G401.6 (cell line): ENCODE results near the gene PHF21A.

Experiments used
- FAIRE-seq: peaks from 2 replicates; lab custom pipeline; 2012; peaks lifted over from hg19 to GRCh38; lab: Jason Lieb, UNC

Gene PHF21A

DNA sequence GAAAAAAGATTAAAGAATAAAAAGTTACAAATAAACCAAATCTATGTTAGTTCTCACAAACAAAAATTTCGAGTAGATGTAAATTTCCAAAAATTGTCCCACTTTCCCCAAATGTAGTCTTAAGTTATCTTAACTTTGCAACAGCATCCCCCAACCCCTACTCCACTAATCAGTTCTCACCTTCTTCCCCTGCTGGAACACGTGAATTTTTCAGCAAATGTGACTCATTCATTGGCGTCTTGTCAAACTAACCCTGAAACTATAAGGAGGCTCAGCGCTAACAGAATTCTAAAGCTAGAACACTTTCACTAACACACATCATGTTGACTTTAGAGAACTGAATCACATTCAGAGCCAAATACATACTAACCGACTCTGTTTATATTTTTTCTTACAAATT, 46.1 kb downstream of the PHF21A start:
- FAIRE-seq, result no peak

DNA sequence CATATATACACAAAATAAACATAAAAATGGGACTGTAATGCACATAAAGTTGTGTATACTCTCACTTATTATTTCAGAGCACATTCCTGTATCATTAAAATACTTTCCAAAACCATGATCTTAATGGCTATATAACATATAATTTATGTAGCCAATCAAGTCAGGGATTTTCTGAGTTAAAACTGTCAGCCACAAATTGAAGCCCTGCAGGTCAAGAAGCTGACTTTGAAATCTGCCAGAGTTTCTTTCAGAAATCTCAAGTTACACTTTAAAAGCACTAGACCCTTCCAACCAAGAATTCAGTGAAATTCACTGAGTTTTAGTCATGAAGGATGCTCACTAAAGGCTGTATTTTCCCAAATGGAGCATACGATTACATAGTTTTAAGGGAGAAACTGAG, 47.6 kb downstream of the PHF21A start:
- FAIRE-seq, result no peak

DNA sequence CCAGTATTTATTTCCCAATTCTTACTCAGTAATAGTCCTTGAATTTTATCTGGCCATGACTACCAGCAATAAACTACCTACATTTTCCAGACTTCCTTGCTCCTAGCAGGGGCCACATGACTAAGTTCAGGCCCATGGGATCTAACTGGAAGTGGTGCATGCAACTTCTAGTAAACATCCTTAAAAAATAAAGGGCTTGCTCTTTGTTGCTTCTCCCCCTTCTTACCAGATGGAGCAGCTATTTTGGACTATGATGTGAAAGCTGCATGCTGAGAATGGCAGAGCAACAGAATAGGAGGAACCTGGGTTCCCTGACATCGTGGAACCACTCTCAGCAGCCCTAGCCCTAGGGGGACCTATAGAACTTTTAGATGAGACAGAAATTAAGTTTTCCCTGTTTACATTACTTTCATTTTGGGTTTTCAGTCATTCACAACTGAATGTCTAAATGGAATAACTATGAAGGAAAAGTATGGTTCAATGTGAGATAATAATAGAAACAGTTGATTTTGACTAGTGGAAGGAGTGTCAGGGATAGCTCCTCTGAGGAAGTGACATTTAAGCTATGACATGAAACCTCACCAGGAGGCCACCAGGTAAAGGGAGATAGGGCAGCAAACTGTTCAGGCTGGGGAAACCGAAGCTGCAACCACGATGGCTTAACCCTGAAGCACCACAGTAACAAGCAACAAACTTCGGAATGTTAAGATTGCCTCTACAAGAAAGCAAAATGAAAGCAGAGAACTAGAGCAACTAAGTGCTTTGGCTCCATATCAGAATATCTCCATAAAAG, 48.9 kb downstream of the PHF21A start:
- FAIRE-seq, result no peak

DNA sequence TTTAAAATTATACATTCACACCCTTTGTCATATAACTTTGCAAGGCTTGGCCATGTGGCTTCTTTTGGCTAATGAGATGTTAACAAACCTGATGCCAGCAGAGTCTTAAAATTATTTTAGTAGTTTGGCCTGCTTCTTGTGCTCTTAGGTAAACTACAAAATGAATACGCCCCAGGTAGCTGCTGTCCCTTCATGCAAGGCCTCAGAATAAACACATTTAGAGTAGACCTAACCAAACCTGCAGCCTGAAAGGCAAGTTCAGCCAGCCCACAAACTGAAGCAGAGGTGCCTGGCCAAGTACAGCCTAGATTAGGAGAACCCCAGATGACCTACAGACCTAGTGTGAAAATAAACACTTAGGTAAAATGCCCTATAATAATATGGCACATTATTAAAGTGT, 50.2 kb downstream of the PHF21A start:
- no peak for FAIRE-seq

DNA sequence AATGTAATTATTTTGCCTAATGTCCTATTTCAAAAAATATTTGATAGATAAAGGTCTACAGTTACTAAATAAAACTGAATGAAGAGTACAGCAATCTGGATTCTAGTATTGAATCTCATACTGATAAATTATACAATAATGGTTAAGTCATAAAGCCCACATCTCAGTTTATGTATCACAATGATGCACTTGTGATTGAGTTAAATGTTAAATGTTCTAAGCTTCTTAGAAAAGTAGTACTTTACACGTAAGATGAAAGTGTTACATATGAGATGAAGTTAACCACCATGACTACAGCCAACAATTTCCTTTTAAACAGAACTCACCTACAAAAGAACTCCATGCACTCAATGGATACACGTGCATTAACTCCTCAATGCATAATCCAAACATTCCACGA, 51.7 kb downstream of the PHF21A start:
- no peak for FAIRE-seq

DNA sequence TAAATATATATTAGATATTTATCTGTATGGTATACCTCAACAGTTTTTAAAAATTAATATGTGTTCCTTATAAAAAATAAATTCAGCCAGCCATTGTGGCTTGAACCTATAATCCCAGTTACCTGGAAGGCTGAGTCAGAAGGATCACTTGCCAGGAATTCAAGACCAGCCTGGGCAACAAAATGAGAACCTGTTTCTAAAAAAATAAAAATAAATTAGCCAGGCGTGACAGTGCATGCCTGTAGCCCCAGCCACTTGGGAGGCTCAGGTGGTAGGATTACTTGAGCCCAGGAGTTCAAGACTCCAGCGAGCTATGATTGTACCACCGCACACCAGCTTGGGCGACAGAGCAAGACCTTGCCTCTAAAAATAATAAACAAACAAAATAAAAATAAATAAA, 54.9 kb downstream of the PHF21A start:
- no peak for FAIRE-seq

DNA sequence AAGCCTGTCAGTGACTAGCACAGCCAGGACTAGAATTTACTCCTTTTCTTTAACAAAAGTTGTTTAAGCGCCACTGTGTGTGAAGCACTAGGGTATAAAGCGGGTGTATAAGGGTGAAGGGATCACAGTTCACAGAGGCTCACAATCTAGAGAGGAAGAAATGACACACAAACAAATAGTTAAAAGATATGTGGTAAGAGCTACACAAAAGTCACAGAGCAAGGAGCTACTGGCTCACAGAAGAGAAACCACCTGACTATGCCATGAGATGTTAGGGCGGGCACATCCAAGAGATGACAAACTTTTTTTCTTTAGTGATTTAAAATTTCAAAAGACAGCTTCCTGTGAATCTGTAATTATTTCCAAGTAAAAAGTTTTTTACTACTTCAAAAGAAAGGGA, 55.6 kb downstream of the PHF21A start:
- no peak for FAIRE-seq

DNA sequence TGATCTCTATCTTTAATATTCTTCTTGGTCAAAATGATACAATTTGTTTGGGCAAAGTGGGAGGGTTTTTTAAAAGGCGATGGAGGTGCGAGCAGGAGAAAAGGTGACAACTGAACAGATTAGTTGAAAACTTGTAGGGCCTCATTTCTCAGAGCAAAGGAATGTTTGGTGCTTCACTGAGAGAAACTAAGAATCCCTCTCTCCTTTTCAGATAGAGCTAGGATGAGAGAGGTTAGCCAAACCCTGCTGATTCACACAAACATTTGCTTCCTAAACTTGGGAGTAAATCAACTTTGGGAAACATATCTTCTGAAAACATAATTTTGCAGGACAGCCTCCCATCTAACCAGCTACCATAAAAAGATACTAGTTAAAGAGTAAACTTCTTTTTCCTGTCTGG, 57.0 kb downstream of the PHF21A start:
- no peak for FAIRE-seq

DNA sequence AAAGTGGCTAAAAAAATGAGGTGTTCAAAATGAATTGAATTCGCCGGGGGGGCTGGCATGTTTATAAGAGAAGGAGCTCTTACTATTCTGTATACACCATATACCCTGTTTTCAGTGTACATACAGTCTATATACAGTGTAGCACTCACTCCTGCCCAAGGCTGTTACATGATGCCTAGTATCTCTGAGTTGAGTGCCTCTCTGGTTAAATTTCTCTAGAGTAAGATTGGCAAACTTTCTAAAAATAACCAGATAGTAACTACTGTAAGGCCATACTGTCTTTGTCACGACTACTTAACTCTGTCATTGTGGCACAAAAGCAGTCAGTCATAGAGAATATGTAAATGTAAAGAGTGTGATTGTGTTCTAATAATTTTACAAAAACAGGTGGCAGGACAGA, 58.1 kb downstream of the PHF21A start:
- no peak for FAIRE-seq

DNA sequence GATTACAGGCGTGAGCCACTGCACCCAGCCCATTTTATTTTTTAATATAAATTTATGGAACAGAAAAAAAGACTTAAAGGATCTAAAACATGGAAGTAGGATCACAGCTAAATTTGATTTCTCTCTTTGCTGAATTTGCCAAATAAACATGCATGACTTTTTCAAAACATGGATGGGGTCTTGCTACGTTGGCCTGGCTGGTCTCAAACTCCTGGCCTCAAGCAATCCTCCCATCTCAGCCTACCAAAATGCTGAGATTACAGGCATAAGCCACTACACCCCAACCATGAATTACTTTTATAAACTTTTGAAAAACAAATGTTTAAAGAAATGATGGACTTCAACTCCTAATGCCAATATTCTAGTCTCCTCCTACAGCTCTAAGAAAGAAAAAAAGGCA, 61.2 kb downstream of the PHF21A start:
- FAIRE-seq, result no peak

DNA sequence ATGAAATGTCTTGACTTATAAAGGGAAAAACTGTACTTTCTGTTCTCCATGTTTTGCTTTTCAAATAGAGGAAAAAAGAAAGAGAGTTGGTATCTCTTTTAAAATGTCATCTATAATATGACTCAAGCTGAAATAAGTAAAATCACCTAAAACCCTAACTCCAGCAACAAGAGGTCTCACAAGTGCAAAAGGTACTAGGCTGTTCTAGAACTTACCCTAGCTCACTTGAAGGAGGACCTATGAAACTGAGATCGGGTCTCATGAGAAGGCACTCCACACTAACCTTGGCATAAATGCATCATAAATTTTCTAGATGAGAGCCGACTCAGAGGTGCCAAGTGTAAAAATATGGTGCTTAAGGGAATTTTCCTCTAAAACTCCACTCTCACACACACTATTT, 63.8 kb downstream of the PHF21A start:
- no peak for FAIRE-seq

DNA sequence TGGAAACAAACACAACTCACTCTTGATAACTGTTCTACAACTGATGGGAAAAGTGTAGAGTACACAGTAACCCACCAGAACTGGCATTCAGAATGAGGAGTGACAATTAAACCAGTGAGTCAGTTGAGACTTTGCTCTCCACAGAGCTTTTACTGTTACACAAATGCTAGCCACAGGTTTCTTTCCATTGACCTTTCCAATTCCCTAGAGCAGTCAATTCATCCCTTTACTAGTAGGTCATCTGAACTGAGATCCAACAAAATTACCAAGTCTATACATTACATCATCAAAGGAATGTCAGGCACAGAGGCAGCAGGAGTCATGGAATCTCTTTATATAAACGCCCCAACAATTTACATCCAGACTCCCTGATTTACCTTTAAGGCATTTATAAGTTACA, 65.9 kb downstream of the PHF21A start:
- no peak for FAIRE-seq

DNA sequence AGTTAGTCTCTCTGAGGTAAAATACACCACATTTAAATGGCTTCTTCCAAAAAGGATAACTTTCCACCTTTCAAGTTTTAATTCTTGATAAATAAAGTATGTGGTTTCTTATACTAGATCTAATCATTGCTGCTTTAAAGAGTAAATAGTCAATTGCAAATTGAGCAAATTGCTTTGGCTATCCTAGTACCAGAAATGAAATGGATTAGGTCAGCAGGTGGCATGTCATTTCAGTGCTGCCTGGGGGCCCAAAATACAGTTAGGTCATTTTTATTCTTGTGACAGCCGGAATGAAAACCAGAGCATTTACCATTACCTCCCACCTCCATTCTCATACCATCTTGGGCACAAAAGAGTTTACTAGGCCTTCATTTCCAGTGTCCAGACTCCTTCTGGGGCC, 70.2 kb downstream of the PHF21A start:
- no peak for FAIRE-seq

DNA sequence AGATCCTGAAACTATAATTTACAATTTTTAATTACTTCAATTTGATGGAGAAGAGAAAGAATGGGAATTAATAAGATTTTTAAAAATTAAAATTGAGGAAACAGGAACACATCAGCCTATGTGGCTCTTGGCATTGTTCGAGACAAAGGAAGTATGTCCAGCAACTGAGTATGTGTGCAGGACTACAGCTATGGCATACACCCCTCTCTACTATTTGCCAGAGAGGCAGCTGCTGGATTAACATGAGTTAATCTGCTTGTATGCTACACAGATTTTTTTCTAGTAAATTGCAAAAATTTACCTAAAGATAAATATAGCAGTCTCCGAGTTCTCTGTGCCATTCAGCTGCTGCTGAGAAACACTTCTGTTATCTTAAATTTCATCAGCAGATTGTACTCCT, 70.6 kb downstream of the PHF21A start:
- FAIRE-seq, result no peak

DNA sequence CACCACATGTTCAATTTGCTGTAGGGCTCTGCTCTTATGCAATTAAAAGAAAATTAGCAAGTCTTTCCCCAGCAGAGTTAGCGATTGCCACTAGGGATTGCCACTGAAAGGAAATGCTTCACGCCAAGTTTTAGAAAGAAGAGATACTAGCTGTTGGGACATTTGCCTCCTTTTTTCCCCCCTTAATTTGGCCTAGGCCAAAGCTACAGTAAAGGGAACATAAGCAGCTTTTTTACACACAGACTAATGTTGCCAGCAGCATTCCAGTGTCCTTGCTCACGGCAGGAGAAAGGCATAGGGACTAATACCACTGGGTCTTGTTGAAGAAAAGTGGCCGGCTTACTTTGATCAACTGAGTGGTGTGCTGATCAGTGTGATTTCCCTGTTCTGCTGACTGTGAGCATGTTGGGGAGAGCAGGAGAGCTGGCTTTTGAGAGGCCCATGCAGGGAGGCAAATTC, 71.2 kb downstream of the PHF21A start:
- FAIRE-seq, result no peak

DNA sequence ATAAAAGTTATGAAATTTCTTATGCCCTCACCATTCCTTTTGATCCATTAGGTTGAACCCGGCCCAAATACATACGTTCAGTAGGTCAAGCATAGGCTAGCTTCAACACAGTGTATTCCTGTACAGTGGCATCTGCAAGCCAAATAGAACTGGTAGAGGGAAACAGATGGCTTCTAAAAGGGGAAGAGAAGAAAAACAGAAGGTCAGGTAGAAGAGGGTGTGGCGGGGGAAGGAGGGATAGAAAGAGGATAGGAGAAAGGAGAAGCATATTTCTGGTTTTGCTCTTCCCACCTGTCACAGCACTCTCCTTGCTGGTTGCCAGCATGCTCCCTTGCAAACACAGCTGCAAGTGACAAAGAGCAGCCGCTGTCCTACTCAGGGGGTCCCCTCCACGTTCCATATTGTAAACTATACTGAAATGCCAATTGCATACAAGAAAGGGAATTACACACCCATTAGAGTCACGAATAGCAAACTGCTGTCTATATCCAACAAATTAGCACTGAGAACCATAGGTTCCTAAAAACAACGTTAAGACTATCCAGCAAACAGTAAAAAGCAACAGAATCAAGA, 71.8 kb downstream of the PHF21A start:
- no peak for FAIRE-seq

DNA sequence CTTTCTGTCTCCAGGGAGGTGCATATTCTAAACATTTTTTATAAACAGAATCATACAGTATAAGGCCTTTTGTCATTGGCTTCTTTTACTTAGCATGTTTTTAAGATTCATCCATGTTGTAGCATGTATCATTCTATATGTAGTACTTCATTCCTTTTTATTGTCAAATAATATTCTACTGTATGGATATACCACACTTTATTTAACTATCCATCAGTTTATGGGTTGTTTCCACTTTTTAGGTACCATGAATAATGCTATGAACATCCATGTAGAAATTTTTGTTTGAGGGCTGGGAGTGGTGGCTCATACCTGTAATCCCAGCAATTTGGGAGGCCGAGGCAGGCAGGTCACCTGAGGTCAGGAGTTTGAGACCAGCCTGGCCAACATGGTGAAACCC, 73.1 kb downstream of the PHF21A start:
- FAIRE-seq, result no peak

DNA sequence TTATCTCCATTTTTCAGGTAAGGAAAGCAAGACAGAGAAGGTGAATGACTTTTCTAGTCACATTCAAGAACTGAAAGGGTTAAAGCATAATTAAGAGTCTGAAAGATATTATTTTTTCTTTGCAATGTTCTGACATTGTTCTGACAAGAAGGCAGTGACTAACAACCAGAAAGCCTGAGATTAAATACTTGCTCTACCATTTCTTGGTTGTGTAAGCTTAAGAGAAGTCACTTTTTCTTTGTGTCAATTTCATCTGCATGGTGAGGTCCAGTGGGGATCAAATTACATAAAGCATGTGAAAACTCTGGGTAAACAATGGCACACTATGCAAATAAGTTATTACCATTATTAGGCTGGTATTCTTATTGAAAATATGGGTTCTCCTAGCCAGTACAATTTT, 73.7 kb downstream of the PHF21A start:
- no peak for FAIRE-seq

DNA sequence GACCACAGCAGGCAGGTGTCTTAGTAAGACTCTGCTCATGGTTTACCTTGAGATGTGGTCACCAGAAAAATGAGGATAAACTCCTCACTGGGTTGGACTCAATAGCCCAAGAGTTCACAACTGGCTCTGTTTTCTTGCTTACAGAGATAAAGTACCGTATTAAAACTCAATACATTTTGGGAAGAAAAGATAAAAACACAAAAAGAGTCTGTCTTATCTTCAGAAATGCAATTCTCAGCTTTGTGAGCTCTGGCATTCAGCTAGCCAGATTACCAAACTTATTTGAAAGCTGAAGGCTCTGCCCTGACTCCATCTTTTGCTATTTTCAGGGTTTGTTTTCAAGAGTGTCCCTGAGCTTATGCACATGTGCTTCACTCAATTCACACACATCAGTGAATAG, 75.4 kb downstream of the PHF21A start:
- FAIRE-seq, result no peak

DNA sequence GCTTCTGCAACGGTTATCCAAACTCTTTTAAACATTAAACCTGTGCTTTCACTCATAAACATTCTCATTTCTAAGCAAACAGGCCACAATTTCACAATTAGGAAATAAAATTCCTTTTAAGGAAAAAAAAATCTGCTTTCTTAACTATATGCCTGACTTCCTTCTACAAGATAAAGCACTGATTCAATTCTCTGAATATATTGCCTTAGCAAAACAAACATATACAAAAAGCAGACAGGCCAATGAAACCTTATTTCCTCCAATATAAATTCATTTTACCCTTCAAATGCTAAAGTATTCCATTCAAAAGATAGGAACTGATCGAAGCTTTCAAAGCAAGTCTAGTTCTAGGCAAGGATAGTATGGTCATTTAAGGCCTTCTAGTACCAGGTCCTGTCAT, 76.7 kb downstream of the PHF21A start:
- no peak for FAIRE-seq

DNA sequence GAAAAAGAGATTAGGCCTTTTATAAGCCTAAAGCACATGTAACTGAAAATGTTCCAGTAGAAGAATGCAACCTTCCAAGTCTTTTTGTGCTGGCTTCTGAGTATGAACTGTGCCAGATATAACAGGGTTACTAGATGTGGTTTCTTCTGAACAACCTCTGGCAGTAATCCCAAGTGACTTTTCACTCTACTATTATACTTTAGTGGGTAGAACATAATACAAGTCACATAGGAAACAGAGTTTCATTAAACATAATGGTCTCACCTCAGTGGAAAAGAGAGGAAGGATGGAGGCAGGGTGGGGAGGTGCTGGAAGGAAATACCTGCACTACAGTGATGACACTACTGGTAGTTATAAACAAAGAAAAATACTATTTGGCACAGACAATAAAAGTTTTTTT, 81.3 kb downstream of the PHF21A start:
- FAIRE-seq, result no peak

DNA sequence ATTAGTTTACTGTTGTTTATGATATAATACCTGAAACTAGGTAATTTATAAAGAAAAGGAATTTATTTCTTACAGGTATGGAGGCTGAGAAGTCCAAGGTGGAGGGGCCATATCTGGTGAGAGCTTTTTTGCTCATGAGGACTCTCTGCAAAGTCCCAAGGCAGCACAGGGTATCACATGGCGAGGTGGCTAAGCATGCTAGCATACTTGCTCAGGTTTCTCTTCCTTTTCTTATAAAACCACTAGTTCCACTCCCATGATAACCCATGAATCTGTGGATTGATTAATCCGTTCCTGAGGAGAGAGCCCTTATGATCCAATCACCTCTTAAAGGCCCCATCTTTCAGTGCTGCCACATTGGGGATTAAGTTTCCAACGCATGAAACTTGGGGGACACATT, 82.7 kb downstream of the PHF21A start:
- FAIRE-seq, result no peak

DNA sequence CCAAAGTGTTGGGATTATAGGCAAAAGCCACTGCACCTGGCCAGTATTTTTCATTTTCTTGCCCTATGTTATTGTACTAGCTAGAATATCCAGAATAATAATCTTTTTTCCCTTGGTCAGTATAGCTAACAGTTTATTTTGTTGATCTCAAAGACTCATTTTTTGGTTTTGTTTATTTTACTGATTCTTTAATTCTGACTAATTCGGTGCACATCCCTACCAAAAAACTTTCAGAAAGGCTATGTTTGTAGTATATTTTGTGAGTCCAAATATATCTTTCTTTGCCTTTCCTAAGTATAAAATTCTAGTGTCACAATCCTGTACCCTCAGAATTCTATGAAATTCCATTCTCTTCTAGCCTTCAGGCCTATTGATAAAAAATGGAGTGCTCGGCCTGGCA, 84.3 kb downstream of the PHF21A start:
- no peak for FAIRE-seq

DNA sequence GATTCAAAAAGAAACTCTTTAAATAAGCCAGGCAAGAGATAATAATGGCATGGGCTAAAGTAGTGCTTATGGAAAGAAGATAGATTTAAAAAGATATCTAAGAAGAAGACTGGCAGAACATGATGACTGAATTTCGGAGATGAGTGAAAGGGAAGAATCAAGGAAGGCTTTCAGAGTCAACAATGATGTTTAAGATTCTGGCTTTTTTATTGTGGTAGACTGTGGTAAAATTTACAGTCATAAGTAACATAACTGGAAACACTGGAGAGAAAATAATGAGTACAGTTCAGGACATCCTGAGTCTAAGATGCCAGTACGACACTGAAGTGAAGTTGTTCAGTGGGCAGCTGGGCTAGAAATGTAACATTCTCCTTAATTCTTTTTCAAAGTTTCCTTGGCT, 85.2 kb downstream of the PHF21A start:
- no peak for FAIRE-seq
